HG03469 (cell line): ENCODE measurements around the gene ZNF362.
"Not testable (repeated sequence)": the region's sequence is repeated elsewhere in the genome, so short reads cannot be mapped to it uniquely, and the experiment has no call there.

Source experiments
- ATAC-seq: cut with Tn5 transposase; IDR thresholded peaks from one replicate; pipeline ENCODE4 v1.9.1; 2021; ENCODE audit warnings: mild to moderate bottlenecking, moderate library complexity, moderate number of reproducible peaks; ENCODE audit not compliant: unreplicated experiment

The ZNF362 gene

DNA sequence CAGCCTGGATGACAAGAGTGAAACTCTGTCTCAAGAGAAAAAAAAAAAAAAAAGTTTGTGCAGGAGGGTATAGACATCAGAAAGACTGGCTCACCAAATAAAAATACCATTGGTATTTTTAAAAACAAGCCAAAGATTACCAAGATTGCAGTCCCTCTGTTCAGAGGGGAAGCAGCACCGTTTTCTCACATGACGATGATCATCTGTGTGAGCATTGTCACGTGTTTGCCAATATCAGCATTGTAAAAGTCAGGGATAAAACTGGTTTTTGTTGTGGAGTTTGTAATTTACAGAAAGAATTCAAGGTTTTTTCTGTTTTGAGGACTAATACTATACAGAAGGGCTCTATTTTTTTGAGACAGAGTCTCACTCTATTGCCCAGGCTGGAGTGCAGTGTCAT lies 26.5 kb downstream of the ZNF362 start:
- ATAC-seq = no peak

DNA sequence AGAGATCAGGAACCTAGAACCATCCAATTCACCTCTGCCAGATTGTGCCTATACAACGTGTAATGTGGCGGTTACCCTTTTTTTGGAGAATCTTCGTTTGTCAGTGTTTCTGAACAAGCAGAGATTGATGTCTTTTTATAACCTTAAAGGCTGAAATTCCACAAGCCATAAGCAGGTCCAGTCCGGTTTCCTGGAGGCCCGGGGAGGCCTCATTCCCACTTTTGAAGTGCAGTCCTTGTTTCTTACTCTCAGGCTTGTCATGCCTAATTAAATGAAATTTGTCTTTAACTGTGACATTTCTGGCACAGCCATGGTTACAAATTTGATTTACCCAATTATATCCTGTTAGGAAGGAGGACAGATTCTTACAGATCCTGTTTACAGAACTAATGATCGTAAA lies 27.8 kb downstream of the ZNF362 start:
- ATAC-seq = no peak

GRCh38 chr1:33286451-33287185 lies 30.3 kb downstream of the ZNF362 start:
- ATAC-seq = no peak

DNA sequence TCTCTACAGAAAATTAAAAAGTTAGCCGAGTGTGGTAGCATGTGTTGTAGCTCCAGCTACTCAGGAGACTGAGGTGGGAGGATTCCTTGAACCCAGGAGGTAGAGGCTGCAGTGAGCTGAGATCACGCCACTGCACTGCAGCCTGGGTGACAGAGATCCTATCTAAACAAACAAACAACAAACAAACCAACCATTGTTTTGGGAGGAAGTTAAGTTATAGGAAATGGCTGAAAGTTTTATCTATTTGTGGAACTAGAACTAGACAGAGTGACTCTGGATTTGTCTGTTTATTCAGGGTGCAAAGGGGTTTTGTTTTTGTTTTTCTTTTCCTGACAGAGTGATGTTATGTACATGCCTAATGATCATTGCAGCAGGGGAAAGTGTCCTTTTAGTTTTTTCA lies 31.0 kb downstream of the ZNF362 start:
- no peak for ATAC-seq

DNA sequence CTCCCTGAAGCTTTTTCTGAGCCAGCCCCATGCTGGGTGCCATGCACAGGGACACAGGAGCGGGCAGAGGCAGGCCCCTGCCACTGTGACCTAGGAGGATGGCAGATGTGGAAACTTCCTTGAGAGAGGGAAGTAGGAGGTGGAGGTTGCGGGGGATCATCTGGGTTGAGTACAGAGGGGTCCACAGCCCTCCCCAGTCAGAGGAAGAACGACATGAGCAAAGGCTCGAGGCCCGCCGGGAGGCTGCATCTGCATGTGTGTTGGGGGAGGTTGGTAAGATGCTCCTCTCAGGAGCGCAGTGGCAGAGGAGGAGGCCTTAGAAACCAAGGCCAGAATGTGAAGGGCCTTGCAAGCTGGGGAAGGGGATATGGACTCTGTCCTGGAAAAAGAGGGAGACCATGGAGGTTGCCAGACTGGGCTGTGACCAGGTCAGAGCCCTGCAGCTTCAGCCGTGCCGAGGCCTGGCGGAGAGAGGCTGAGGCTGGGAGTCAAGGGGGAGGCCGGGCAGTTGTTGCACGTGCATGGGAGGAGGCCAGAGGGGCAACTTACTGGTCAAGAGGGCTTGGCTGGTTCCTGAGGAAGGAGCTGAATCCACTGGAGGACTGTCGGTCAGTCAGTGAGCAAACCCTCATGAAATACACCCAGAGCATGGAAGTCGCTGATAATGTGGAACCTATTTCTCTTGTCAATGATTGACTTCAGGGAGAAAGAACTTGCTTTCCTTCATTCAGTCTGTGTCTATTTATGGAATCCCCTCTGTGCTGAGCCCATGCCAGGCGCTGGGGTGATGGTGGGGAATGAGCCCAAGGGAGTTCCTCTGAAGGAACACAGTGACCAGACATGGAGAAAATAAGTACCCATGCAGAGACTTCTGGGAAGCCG lies 32.9 kb downstream of the ZNF362 start:
- no peak for ATAC-seq

DNA sequence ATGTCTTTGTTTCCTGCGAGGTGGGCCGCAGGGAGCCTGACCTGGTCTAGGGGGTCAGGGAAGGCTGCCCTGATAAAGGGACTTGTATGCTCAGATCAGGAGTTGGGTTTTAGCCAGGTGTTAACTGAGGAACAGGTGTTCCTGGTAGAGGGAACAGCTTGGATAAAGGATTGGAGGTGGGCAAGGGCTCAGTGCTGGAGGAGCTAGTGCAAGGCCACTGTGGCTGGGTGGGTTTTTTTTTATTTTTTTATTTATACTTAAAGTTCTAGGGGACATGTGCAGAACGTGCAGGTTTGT lies 33.5 kb downstream of the ZNF362 start:
- ATAC-seq = no peak

- not testable (repeated sequence) for ATAC-seq
Measured at GRCh38 chr1:33290615-33291014, 34.3 kb downstream of the ZNF362 start.

- no peak for ATAC-seq
Measured at GRCh38 chr1:33292726-33293340, 36.5 kb downstream of the ZNF362 start.

GRCh38 chr1:33294071-33295010 lies 38.0 kb downstream of the ZNF362 start:
- ATAC-seq = no peak

- no peak for ATAC-seq
Measured at GRCh38 chr1:33295023-33295422, 38.7 kb downstream of the ZNF362 start.

DNA sequence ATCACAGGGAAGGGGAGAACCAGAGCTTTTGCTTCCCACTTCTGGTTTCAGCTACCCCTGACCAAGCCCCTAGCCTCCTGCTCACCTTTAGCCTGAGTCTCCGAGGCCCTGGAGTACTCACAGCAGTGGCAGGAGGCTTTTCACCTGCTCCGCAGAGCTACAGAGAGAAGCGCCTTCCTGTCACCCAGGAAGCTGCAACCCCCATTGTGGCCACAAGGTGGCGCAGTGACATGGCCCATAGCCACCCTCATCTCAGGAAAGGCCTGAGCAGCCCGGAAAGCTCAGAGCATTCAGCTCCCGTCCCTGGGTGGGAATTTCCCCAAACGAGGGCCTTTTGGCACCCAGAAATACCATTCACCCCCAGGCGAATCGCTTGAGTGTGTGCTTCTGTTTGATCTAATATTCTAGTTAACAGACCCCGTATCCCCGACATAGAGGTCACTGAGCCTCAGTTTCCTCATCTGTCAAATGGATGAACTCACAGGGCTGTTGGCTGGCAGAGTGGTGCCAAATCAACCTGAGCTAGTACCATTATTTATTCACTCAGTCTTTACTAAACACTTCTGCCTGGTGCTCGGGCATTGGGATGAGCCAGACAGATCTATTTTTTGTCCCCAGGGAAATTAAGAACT lies 39.3 kb downstream of the ZNF362 start:
- no peak for ATAC-seq

DNA sequence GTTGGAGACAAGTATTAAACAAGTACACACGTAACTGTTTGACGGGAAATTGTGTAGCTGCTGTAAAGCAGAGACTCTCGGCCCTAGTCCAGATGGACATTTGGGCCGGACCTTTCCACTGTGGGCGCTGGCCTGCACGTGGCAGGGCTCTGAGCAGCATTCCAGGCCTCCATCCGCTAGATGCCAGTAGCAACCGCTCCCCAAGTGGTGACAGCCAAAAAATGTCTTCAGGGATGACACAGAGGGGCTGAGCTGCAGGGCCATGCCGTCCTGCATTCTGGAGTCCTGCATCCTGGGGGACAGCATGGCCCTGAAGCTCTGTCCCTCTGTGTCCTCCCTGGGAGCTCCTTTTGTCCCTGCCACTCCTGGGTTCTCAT lies 39.8 kb downstream of the ZNF362 start:
- ATAC-seq = no peak

- no peak for ATAC-seq
Measured at GRCh38 chr1:33296824-33297223, 40.5 kb downstream of the ZNF362 start.

DNA sequence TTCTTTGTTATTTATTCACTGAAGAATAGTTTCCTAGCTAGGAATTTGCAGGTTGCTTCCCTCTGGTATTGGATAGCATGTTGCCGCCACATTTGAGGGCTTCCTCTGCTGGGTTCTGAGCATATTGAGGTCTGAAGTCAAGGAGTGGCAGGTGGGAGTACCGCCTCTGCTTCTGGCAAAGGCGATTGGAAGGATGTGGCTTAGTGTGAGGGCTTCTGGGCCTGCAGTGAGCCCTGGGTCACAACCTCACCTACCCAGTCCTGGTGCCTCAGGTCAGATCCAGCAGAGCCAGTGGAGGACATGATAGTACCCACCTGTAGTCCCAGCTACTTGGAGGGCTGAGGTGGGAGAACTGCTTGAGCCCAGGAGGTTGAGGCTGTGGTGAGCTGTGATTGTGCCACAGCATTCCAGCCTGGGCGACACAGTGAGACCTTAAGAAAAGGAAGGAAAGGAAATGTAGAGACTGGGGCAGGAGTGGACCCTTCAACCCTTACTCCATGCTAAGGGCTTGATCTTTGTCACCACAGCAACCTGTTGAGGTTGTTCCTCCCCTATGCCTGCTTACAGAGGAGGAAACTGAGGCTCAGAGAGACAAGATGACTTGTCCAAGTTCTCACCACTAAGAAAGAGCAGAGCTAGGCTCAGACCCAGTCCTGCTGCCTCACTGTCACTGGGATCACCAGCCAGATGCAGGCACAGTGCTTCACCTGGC lies 41.8 kb downstream of the ZNF362 start:
- ATAC-seq = no peak

DNA sequence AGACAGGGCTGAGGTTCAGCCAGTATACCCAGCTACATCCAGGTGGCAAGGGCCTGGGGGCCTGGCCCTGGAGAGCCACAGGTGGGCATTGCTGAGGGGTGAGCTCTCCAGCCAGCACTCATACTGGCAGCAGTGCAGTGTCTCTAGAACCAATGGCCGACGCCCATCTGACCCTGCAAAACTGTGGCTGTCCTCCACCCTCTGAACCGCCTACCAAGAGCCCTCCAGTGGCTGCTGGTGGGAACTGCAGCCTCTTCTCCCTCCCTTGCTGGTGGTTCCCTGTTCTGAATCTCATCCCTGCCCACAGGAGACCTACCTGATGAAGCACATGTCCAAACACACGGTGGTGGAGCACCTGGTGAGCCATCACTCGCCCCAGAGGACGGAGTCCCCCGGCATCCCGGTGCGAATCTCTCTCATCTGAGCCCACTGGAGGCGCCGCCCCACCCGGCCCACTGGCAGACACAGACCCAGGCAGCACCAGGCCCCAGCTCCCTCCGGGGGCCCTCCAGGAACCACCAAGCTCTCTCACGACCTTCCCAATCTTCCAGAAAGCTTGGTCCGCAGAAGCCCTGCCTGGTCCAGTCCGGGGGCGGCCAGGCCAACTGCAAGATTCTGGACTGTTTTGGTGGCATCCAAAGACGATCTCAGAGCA lies 42.5 kb downstream of the ZNF362 start:
- no peak for ATAC-seq

DNA sequence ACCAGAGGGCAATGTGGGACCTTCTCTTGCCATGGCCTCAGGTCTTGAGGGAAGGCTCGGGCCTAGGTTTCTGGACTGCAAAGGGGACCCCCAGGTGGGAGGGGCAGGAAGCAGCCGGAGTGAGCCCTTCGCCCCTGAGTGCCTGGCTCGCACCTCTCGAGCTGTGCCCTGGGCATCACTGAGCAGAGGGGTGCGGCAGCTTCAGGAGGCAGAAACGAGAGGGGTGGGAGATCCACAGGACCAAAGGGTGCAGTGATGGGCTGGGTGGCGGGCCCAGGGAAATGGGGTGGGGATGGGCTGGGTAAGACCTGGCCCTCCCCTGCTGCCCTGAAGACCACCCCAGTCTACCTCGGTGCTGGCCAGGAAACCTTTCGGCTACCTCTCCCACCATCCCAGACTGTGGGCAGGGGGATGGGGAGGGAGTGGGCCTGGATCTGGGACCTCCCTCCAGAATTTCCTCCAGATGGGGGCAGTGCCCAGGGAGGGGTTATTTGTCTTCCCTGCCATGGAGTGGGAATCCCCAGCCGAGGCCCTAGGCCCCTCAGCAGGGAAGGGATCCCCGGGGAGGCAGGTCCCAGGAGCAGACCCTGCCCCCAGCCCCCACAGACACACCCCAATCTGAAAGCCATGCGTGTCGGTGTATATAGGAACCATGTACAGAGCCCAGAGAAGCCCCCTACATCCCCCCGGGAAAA lies 43.3 kb downstream of the ZNF362 start:
- no peak for ATAC-seq

DNA sequence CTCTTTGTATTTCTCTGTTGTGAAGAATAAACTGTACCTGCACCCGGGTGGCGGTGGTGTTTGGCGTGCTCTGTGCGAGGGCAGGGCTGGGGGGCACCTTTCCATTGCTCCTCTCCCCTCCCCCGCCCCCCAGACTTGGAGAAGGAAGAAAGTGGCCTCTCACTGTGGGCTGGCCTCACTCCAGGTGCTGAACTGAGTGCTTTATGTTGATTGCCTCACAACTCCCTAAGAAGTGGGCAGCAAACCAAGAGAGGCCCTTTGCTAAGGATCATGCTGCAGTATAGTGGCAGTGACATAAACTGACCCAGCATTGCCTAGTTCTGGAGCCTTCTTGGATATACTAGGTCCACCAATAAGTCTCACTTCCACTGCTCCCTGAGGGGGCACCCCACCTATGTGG lies 44.4 kb downstream of the ZNF362 start:
- ATAC-seq = no peak

- ATAC-seq = no peak
Measured at GRCh38 chr1:33301273-33301984, 45.1 kb downstream of the ZNF362 start.
